ENCODE data around the gene USP40. TPM values are rescaled to one million over a fixed set of nuclear protein-coding genes. Genes with fewer than 3 reads are reported as not detected.

USP40 gene
- total and polyA plus RNA-seq, 9 of the 15 experiments (the other 6 are each of a cell fraction or from before 2014, with no cell fraction given): 5.5 to 15.0 (median 9.3) TPM

GRCh38 chr2:233460726-233461441, 105.7 kb downstream of the USP40 start:
- ChIA-PET CTCF (ENCODE audit: low intra/inter-chr PET ratio) (no interaction called here), POLR2A (no interaction called here)
- H3K9ac ChIP-seq (ENCODE audit: insufficient read depth in 1 of 2, low read depth in 2 of 2, low read length in 2 of 2): no peak overlapping the region; a peak in 1 of 4 replicates
- no peaks in the 10 kb centered on the region for H3K27me3 ChIP-seq (ENCODE audit: control insufficient read depth in 2 of 2, insufficient read depth in 2 of 2, low read length in 2 of 2)
- H4K20me1 ChIP-seq (replicated peaks; ENCODE audit: control insufficient read depth, insufficient read depth, low read length): no peaks in the 10 kb centered on the region
- no peak overlapping the region for H3K27ac ChIP-seq (ENCODE audit: extremely low read depth, low read depth, low read length)
- H3K4me3 ChIP-seq: no peak overlapping the region
- no peak overlapping the region for H2AFZ ChIP-seq (ENCODE audit: low read depth, low read length)
- no TSS peak for BruUV-seq (replicated peaks)
- 92% methylated on average over 14 of the region's 32 CpGs for WGBS (ENCODE audit: insufficient coverage, low coverage, missing lambda C conversion rate)
- in situ Hi-C loops (cut with MboI) (no loop called here), intact Hi-C loops (cut with micrococcal nuclease) (no loop called here)
- DNase-seq (ENCODE audit: extremely low read depth in 1 of 4, low spot score in 3 of 4): no peak
- no peaks in the 10 kb centered on the region for H3K9me3 ChIP-seq (replicated peaks; ENCODE audit: control insufficient read depth, insufficient read depth, low read depth, low read length)
- peaks cover 38% of the 10 kb centered on the region; the same call in 2 of the 3 replicates for H3K36me3 ChIP-seq (ENCODE audit: control insufficient read depth, insufficient read depth, low read length)
- ATAC-seq: no peak
- FAIRE-seq: no peak
- no peaks in the 10 kb centered on the region for H3K79me2 ChIP-seq (ENCODE audit: control insufficient read depth, insufficient read depth, low read length)
- H3K9me1 ChIP-seq (ENCODE audit: control insufficient read depth, insufficient read depth, low read length): no peaks in the 10 kb centered on the region
- H3K4me1 ChIP-seq (replicated peaks in 1 of 2; ENCODE audit: control insufficient read depth in 2 of 2, insufficient read depth in 2 of 2, low read length in 2 of 2): no peaks in the 10 kb centered on the region
- TF ChIP-seq MLLT1 (IDR thresholded peaks at IDR 0.05): no peak
- no peak for TF ChIP-seq THAP7 (CRISPR knock-in tag; IDR thresholded peaks at IDR 0.05)
- TF ChIP-seq E2F1 (CRISPR knock-in tag; IDR thresholded peaks at IDR 0.05): no peak
- H3K4me2 ChIP-seq (ENCODE audit: insufficient read depth, low read length): no peak overlapping the region
